ENCODE data around the gene AIF1L. TPM values are rescaled to one million over a fixed set of nuclear protein-coding genes. Genes with fewer than 3 reads are reported as not detected.

Gene AIF1L
- total RNA-seq, 2 experiments from 2014 or later, result not detected

GRCh38 chr9:131116281-131117120, 20.2 kb downstream of the AIF1L start:
- Mint-ChIP-seq H3K27ac (no peak overlapping the region), H3K36me3 (ENCODE audit: low read depth) (no peaks in the 10 kb centered on the region), H3K9me3 (no peaks in the 10 kb centered on the region), H3K27me3 (peaks cover 7% of the 10 kb centered on the region), H3K4me3 (no peak overlapping the region), H3K4me1 (ENCODE audit: low read depth) (no peaks in the 10 kb centered on the region)
- ATAC-seq (ENCODE audit: poor library complexity), result no peak
- Histone ChIP-seq H3K36me3 (ENCODE audit: insufficient read depth, low read length) (no peaks in the 10 kb centered on the region), H3K9me3 (ENCODE audit: control insufficient read depth in 1 of 2, insufficient read depth in 1 of 2, low read length in 2 of 2) (no peaks in the 10 kb centered on the region), H3K4me3 (ENCODE audit: low read length) (no peak overlapping the region), H3K4me1 (ENCODE audit: insufficient read depth, low read length) (no peaks in the 10 kb centered on the region), H3K27ac (ENCODE audit: low read depth in 1 of 2, low read length in 2 of 2) (no peak overlapping the region), H3K27me3 (ENCODE audit: control insufficient read depth in 1 of 2, insufficient read depth in 2 of 2, low read length in 2 of 2) (peaks cover 2 to 5% of the 10 kb centered on the region in 2 experiments)
- no peak for TF ChIP-seq CTCF (IDR thresholded peaks at IDR 0.05)
- CTCF ChIA-PET, result no interaction called here
- no peak for DNase-seq
- intact Hi-C loops (cut with DNase I, micrococcal nuclease), result no loop called here
- POLR2A ChIA-PET, result no interaction called here

- Histone ChIP-seq H3K4me1 (ENCODE audit: insufficient read depth, low read length) (no peaks in the 10 kb centered on the region), H3K9me3 (ENCODE audit: control insufficient read depth in 1 of 2, insufficient read depth in 1 of 2, low read length in 2 of 2) (no peaks in the 10 kb centered on the region), H3K4me3 (ENCODE audit: low read length) (no peak overlapping the region), H3K36me3 (ENCODE audit: insufficient read depth, low read length) (no peaks in the 10 kb centered on the region), H3K27ac (ENCODE audit: low read depth in 1 of 2, low read length in 2 of 2) (no peak overlapping the region), H3K27me3 (ENCODE audit: control insufficient read depth in 1 of 2, insufficient read depth in 2 of 2, low read length in 2 of 2) (peaks cover 2 to 5% of the 10 kb centered on the region in 2 experiments)
- Mint-ChIP-seq H3K9me3 (no peaks in the 10 kb centered on the region), H3K36me3 (ENCODE audit: low read depth) (no peaks in the 10 kb centered on the region), H3K4me3 (no peak overlapping the region), H3K4me1 (ENCODE audit: low read depth) (no peaks in the 10 kb centered on the region), H3K27me3 (peaks cover 7% of the 10 kb centered on the region), H3K27ac (no peak overlapping the region)
- ChIA-PET CTCF (no interaction called here), POLR2A (no interaction called here)
- TF ChIP-seq CTCF (IDR thresholded peaks at IDR 0.05), result no peak
- no peak for ATAC-seq (ENCODE audit: poor library complexity)
- DNase-seq, result no peak
- intact Hi-C loops (cut with DNase I, micrococcal nuclease), result no loop called here
Measured at GRCh38 chr9:131117121-131117761, 20.9 kb downstream of the AIF1L start.

- no peak for TF ChIP-seq CTCF (IDR thresholded peaks at IDR 0.05)
- Mint-ChIP-seq H3K36me3 (ENCODE audit: low read depth) (no peaks in the 10 kb centered on the region), H3K27ac (no peak overlapping the region), H3K4me1 (ENCODE audit: low read depth) (no peaks in the 10 kb centered on the region), H3K4me3 (no peak overlapping the region), H3K27me3 (peaks cover 7% of the 10 kb centered on the region), H3K9me3 (no peaks in the 10 kb centered on the region)
- DNase-seq (no peak), ATAC-seq (ENCODE audit: poor library complexity) (no peak)
- intact Hi-C loops (cut with DNase I, micrococcal nuclease), result no loop called here
- no peak overlapping the region for H3K4me3 ChIP-seq (ENCODE audit: low read length)
- H3K9me3 ChIP-seq (ENCODE audit: control insufficient read depth in 1 of 2, insufficient read depth in 1 of 2, low read length in 2 of 2), result no peaks in the 10 kb centered on the region
- ChIA-PET CTCF (no interaction called here), POLR2A (no interaction called here)
- H3K4me1 ChIP-seq (ENCODE audit: insufficient read depth, low read length), result no peaks in the 10 kb centered on the region
- H3K27me3 ChIP-seq (ENCODE audit: control insufficient read depth in 1 of 2, insufficient read depth in 2 of 2, low read length in 2 of 2), result peaks cover 2 to 5% of the 10 kb centered on the region in 2 experiments
- H3K36me3 ChIP-seq (ENCODE audit: insufficient read depth, low read length), result no peaks in the 10 kb centered on the region
- H3K27ac ChIP-seq (ENCODE audit: low read depth in 1 of 2, low read length in 2 of 2), result no peak overlapping the region
Measured at GRCh38 chr9:131117762-131118145, 21.4 kb downstream of the AIF1L start.

Measured in CD4-positive, alpha-beta T cell (primary cell).